ENCODE data around the gene TUBA1A.
"Not testable (repeated sequence)": the region's sequence is repeated elsewhere in the genome, so short reads cannot be mapped to it uniquely, and the experiment has no call there.

TUBA1A gene

DNA sequence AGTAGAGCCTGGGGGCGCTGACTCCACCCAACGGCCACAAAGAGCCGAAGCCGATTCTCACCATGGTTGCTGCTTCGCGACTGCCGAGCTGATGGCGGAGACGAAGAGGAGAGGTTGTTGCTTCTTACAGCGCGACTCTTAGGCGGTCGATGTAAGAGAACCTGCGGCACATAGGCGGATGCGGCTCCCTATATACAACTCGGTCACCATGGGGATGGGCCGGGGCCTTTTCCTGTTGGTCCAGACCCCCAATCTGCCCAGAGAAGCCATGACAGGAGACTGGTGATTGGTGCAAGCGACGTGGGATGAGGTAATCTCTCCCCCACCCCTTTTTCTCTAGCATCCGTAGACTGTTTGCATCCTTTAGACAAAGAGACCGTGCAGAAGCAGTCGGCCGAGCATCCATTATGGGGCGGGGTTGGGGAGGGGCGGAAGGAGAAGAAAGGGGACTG, at the start of gene TUBA1A:
Gene TUBA1A (minus strand): TSS at position 165 of the 452 bp plus-strand sequence. CDS start 101 bp downstream, at position 64.
- DNase-seq, result peak; percentile 100

- no peak for DNase-seq
Observed at GRCh38 chr12:49236423-49236822, 47.5 kb upstream of the TUBA1A start.

DNA sequence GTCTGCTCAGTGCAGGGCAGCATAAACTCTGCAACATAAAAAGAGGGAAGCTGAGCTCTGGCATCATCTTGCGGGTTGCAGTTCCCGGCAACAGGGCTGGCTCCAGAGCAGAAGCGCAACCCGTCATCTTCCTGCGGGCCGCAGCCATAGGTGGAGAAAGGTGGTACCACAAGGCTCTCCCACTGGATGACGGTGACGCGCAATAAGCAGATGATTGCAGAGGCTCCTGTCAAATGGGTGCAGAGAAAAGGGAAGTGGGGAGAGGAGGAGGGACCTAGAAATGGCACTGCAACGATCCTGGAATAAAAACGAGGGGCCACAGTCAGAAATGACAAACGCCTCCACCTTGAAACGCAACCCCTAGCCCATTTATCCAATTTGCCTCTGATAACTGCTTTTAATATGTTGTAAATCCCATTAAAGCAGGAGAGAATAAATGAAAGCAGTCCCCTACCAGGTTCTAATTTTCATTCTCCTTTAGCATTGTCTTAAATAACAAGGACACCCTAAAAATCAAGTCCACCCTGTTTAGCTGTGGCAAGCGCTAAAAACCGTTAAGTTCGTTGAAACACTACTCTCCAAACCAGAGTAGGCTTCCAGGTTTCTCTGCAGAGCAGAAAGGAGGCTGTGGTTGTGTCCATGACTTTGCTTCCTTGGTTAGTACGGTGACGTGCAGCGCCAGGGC, 45.1 kb upstream of the TUBA1A start:
- DNase-seq, result peak; percentile 93

- DNase-seq, result peak; percentile 97
Observed at GRCh38 chr12:49232940-49233841, 44.3 kb upstream of the TUBA1A start.

DNA sequence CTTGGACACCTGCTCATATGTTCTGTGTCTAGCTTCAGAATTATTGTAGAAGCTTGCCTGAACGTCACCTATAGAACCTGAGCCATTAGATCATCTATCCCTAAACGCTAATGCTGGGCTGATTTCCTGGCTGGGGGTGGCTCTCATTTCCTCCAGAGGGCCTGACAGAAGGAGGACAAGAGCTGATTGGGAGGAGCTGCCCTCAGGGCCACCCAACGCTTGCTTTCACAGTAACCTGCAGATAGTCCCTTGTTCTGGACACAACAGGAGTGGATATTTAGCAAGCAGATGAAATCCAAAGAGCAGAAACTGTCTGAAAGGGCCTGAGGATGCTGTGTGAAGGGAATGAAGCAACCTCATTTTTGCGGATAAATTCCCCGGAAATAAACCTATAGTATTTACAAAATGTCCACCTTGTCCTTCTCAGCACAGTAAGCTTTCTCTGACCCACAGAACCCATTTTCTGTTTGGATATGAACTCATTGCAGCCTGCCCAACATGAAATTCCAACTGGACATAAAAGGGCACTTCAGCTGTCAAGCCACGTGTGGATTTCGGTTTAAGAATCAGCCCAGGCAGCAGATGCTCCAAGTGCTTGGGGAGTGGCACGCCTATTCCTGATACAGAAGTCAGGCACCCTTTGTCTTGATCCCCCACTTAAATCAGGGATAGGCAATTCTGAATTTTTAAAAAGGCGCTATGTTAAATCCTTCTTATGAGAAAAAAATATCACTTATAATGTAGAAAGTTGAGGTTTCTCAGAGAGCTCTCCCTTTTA, 43.2 kb upstream of the TUBA1A start:
- peak; percentile 91 for DNase-seq

DNA sequence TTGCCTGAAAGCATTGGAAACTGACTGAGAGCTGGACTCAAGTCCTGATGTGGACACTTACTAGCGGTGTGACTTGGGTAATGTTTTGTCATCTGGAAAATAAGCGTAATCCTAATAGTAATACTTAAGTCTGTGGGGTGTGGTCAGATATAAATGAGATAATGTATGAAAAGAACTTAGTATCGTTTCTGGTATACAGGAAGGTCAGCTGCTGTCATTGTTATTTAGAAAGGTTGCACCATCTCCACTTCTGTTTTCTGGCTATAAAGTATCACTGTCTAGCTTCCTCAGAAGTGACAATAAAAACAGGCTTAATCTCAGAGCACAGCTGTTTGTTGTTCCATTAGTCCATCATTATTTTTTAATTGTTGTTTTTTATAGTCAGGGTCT, 41.9 kb upstream of the TUBA1A start:
- DNase-seq, result no peak

GRCh38 chr12:49230176-49230804, 41.4 kb upstream of the TUBA1A start:
- DNase-seq, result peak; percentile 74

DNA sequence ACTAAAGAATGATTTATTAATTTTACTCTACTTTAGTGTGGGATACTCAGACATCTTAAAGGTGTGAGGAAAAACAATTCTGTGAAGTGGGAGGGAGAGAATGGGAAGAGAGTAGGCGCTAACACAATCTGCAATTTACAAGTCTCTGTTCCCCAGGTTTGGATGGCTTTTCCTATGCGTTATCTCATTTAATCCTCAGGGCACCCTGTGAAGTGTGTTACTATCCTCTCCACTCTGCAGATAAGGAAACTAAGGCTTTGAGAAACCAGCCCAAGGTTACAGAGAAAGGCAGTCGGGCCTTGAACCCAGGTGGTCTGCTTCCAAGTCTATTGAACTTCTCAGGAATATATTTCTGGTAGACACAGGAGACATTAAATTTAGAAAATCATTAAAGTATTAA, 39.8 kb upstream of the TUBA1A start:
- DNase-seq, result peak; percentile 39

GRCh38 chr12:49227713-49228112, 38.8 kb upstream of the TUBA1A start:
- peak; percentile 86 for DNase-seq

DNA sequence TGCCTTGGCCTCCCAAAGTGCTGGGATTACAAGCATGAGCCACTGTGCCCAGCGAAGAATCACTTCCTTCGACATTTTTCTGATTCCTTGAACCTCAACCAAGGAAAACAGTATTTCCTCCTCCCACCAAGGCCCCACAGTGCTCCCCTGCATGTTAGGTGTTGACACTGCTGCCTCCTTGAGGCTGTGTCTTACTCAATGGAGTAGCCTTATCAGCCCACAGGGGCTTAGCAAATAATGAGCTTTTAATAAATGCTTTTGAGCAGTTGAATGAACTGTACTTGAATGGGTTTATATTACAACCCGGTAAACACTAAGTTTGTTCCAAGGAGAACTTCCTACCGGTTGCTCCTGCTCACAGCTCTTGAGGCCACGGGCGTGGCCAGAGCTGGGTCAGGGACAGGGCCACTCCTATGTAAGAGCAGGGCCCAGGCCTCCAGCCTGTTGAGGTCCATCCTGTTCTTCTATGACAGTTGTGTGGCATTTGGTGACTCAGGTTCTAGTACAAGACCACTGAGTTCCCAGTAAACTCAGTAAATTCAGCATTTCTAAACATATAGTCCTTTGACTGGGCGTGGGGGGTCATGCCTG, 36.8 kb upstream of the TUBA1A start:
- peak; percentile 40 for DNase-seq

GRCh38 chr12:49223590-49224369, 34.9 kb upstream of the TUBA1A start:
- DNase-seq, result no peak

DNA sequence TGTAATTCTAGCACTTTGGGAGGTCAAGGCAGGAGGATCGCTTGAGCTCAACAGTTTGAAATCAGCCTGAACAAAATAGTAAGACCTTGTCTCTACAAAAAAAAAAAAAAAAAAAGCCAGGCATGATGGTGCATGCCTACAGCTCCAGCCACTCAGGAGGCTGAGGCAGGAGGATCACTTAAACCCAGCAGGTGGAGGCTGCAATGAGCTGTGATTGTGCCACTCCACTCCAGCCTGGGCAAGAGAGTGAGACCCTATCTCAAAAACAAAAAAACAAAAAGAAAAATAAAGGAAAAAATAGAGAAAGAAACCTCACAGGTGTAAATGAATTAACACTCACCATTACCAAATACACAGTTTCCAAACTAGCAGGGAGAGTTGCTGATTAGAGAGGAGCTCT, 34.2 kb upstream of the TUBA1A start:
- no peak for DNase-seq

DNA sequence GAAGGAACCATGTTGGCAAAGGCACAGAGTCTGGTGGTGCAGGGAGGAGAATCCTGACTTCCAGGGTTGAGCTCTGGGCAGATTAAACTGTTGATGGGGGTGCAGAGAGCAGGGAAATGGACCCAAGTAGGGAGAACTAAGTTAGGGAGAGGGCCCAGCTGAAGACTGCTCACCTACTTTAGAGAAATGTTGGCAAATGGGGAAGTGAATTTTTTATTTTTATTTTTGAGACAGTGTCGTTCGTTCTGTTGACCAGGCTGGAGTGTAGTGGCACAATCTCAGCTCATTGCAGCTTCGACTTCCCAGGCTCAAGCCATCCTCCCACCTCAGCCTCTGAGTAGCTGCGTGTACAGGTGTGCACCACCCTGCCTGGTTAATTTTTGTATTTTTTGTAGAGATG, 32.1 kb upstream of the TUBA1A start:
- no peak for DNase-seq

DNA sequence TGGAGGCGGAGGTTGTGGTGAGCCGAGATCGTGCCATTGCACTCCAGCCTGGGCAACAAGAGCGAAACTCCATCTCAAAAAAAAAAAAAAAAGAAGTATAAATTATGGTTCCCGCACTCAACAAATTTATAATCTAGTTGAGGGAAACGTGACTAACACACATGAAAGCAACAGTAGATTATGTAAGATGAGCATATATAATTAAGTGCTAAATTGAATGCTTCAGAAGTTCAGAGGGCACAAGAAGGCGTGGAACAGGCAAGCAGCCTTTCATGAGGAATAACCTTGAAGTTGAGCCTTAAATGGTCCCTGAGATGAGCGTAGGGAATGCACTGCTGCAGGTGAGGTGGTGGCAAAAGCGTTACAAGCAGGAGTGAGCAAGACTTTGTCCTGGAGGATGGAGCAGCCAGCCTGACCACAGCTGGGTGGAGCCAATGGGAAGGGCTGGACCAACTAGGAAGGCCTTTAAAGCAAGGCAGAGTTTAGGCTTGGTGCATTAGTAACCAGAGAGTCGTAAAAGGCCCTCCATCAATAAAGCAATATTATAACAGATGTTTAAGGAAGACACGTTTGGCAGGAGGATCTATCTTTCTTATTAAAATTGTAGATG, 30.6 kb upstream of the TUBA1A start:
- DNase-seq, result peak; percentile 89

- no peak for DNase-seq
Observed at GRCh38 chr12:49212572-49212971, 23.7 kb upstream of the TUBA1A start.

DNA sequence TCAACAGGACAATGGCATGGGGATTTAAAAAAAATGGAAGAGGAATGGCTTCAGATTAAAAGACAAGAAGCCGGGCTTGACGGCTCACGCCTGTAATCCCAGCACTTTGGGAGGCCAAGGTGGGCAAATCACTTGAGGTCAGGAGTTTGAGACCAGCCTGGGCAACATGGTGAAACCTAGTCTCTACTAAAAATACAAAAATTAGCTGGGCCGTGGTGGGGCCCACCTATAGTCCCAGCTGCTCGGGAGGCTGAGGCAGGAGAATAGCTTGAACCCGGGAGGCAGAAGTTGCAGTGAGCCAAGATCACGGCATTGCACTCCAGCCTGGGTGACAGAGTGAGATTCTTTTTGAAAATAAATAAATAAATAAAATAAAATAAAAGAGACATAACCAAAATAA, 21.8 kb upstream of the TUBA1A start:
- DNase-seq, result not testable (repeated sequence)

- DNase-seq, result peak; percentile 45
Observed at GRCh38 chr12:49208676-49209075, 19.8 kb upstream of the TUBA1A start.

DNA sequence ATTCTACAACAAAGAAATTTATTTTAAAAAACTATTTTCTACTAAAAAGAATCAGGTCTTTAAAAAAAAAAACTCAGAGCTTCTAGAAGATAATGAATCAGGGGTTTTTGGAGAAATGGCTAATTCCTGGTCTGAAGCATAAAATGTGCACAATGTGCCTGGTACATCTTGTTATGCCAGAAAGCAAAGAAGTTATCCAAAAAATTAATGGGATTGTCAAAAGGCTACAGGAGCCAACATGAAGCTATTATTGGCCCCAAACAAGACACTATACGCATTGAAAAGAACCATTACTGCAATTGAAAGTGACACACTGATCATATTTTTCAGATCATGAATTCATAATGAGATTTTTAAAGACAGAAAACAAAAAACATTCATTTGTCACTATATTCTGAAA, 19.3 kb upstream of the TUBA1A start:
- DNase-seq, result no peak

- DNase-seq, result no peak
Observed at GRCh38 chr12:49206389-49206788, 17.5 kb upstream of the TUBA1A start.

GRCh38 chr12:49201595-49202295, 12.9 kb upstream of the TUBA1A start:
- DNase-seq, result peak; percentile 86
